CD4-positive, CD25-positive, alpha-beta regulatory T cell (primary cell): ENCODE measurements around the gene AUTS2. TPM values are rescaled to one million over a fixed set of nuclear protein-coding genes. Genes with fewer than 3 reads are reported as not detected.

ENCODE experiments used
- ATAC-seq, 2 donors: fragments of 150-1000 bp; cut with Tn5 transposase; one replicate each; pipeline ENCODE4 v1.10.0; 2021; ENCODE audit warnings: low read depth in 2 of 2, moderate number of reproducible peaks in 2 of 2, moderate library complexity in 1 of 2
- DNase-seq, 3 donors: peaks; one replicate each; pipeline versions ENCODE4 v3.0.0 to v3.0.0-alpha.2; 2012 to 2022; ENCODE audit warnings: mixed read lengths in 1 of 3
- H3K27ac ChIP-seq: one replicate; pipeline ENCODE4 v1.7.0; 2013; ENCODE audit warnings: mild to moderate bottlenecking, low read length; ENCODE audit not compliant: insufficient read depth, poor library complexity, severe bottlenecking
- H3K27me3 ChIP-seq: one replicate; pipeline ENCODE4 v1.7.0; 2013; ENCODE audit warnings: low read length; ENCODE audit not compliant: control insufficient read depth, insufficient read depth
- H3K36me3 ChIP-seq: one replicate; pipeline ENCODE4 v1.7.0; 2013; ENCODE audit warnings: mild to moderate bottlenecking, low read length, moderate library complexity; ENCODE audit not compliant: control insufficient read depth, insufficient read depth
- H3K4me1 ChIP-seq: 2 replicates; pipeline ENCODE4 v1.7.0; 2013; ENCODE audit warnings: mild to moderate bottlenecking, low read length; ENCODE audit not compliant: insufficient read depth, control insufficient read depth, poor library complexity, severe bottlenecking
- H3K4me3 ChIP-seq: one replicate; pipeline ENCODE4 v1.7.0; 2013; ENCODE audit warnings: low read depth, mild to moderate bottlenecking, low read length, moderate library complexity
- H3K9me3 ChIP-seq, 2 experiments: 1 replicate in 1 of 2; 2 replicates in 1 of 2; pipeline ENCODE4 v1.7.0; 2013; ENCODE audit warnings: low read length in 2 of 2, mild to moderate bottlenecking in 1 of 2, moderate library complexity in 1 of 2; ENCODE audit not compliant: control insufficient read depth in 2 of 2
- H3K27ac Mint-ChIP-seq, 3 donors: one replicate each; pipeline ENCODE4 v1.8.0; 2020 to 2022; ENCODE audit warnings: mild to moderate bottlenecking in 3 of 3, mixed read lengths in 3 of 3, moderate library complexity in 2 of 3
- H3K27me3 Mint-ChIP-seq: one replicate; pipeline ENCODE4 v1.8.0; 2022; ENCODE audit warnings: mild to moderate bottlenecking, mixed read lengths
- H3K36me3 Mint-ChIP-seq: one replicate; pipeline ENCODE4 v1.8.0; 2020; ENCODE audit warnings: mixed read lengths
- H3K4me1 Mint-ChIP-seq, 4 donors: one replicate each; pipeline ENCODE4 v1.8.0; 2020 to 2022; ENCODE audit warnings: mixed read lengths in 4 of 4, mild to moderate bottlenecking in 1 of 4
- H3K4me3 Mint-ChIP-seq, 4 donors: one replicate each; pipeline ENCODE4 v1.8.0; 2020 to 2022; ENCODE audit warnings: mild to moderate bottlenecking in 4 of 4, mixed read lengths in 4 of 4, moderate library complexity in 3 of 4
- H3K9me3 Mint-ChIP-seq, 7 donors: one replicate each; pipeline ENCODE4 v1.8.0; 2020 to 2022; ENCODE audit warnings: mixed read lengths in 7 of 7, mild to moderate bottlenecking in 3 of 7, moderate library complexity in 2 of 7
- polyA plus RNA-seq, 4 donors: library from polyadenylated mRNA; unstranded; fragments of 300-500 nt; fragmentation: Illumina TruSeq; gene quantifications; one replicate each; pipeline ENCODE4 v1.2.3, GENCODE V29; 2021
- total RNA-seq: library from RNA; stranded (reverse); gene quantifications from one replicate; pipeline ENCODE4 v1.2.3, GENCODE V29; 2022

The AUTS2 gene
- total and polyA plus RNA-seq, 5 donors from 2014 or later: 0.47 to 32.4 (median 0.74) TPM

GRCh38 chr7:70494225-70495032, 896.2 kb downstream of the AUTS2 start:
- H3K4me3 ChIP-seq: no peak overlapping the region
- Mint-ChIP-seq H3K4me1 (no peaks in the 10 kb centered on the region), H3K4me3 (no peak overlapping the region), H3K36me3 (no peaks in the 10 kb centered on the region), H3K27ac (no peak overlapping the region), H3K27me3 (no peaks in the 10 kb centered on the region), H3K9me3 (peaks cover 0 to 8% (median 0%) of the 10 kb centered on the region in 7 donors)
- ATAC-seq (no peak), DNase-seq (no peak)
- no peaks in the 10 kb centered on the region for H3K9me3 ChIP-seq
- H3K4me1 ChIP-seq: no peaks in the 10 kb centered on the region
- no peaks in the 10 kb centered on the region for H3K27me3 ChIP-seq
- no peak overlapping the region for H3K27ac ChIP-seq
- H3K36me3 ChIP-seq: no peaks in the 10 kb centered on the region

GRCh38 chr7:70495033-70495376, 896.7 kb downstream of the AUTS2 start:
- no peaks in the 10 kb centered on the region for H3K27me3 Mint-ChIP-seq
- Histone ChIP-seq H3K27ac (no peak overlapping the region), H3K4me1 (no peaks in the 10 kb centered on the region), H3K36me3 (no peaks in the 10 kb centered on the region), H3K27me3 (no peaks in the 10 kb centered on the region), H3K4me3 (no peak overlapping the region), H3K9me3 (no peaks in the 10 kb centered on the region)
- no peaks in the 10 kb centered on the region for H3K36me3 Mint-ChIP-seq
- H3K4me1 Mint-ChIP-seq: no peaks in the 10 kb centered on the region
- H3K9me3 Mint-ChIP-seq: peaks cover 0 to 8% (median 0%) of the 10 kb centered on the region in 7 donors
- H3K4me3 Mint-ChIP-seq: no peak overlapping the region
- no peak for DNase-seq
- no peak for ATAC-seq
- H3K27ac Mint-ChIP-seq: no peak overlapping the region

DNA sequence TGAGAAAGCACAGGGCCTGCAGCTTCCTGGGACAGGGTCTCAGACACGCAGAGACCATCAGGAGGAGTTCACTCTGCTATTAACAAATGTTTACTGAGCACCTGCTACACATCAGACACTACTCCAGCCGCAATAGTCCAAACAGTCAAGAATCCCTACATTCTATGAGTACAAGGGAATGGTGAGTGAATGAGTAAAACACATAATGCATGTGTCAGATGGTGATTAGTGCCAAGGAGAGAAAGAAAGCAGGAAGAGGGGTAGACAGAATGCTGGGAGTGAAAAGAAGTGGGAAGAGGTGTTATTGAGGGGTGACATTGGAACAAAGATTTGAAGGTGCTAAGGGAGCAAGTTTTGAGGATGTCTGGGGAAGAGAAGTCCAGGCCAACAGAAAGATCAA, 899.5 kb downstream of the AUTS2 start:
- H3K9me3 ChIP-seq: no peaks in the 10 kb centered on the region
- H3K27me3 ChIP-seq: no peaks in the 10 kb centered on the region
- no peaks in the 10 kb centered on the region for H3K4me1 ChIP-seq
- ATAC-seq (no peak), DNase-seq (no peak)
- H3K36me3 Mint-ChIP-seq: no peaks in the 10 kb centered on the region
- H3K4me3 ChIP-seq: no peak overlapping the region
- H3K4me3 Mint-ChIP-seq: no peak overlapping the region
- H3K27ac ChIP-seq: no peak overlapping the region
- H3K36me3 ChIP-seq: no peaks in the 10 kb centered on the region
- peaks cover 0 to 4% (median 0%) of the 10 kb centered on the region in 7 donors for H3K9me3 Mint-ChIP-seq
- H3K27me3 Mint-ChIP-seq: no peaks in the 10 kb centered on the region
- H3K27ac Mint-ChIP-seq: no peak overlapping the region
- no peaks in the 10 kb centered on the region for H3K4me1 Mint-ChIP-seq

- no peaks in the 10 kb centered on the region for H3K36me3 Mint-ChIP-seq
- H3K4me3 Mint-ChIP-seq: no peak overlapping the region
- H3K9me3 ChIP-seq: no peaks in the 10 kb centered on the region
- H3K9me3 Mint-ChIP-seq: peaks cover 0 to 4% (median 0%) of the 10 kb centered on the region in 7 donors
- no peaks in the 10 kb centered on the region for H3K4me1 Mint-ChIP-seq
- H3K27ac ChIP-seq: no peak overlapping the region
- no peaks in the 10 kb centered on the region for H3K27me3 ChIP-seq
- no peak for ATAC-seq
- DNase-seq: no peak
- no peak overlapping the region for H3K27ac Mint-ChIP-seq
- no peaks in the 10 kb centered on the region for H3K4me1 ChIP-seq
- no peaks in the 10 kb centered on the region for H3K27me3 Mint-ChIP-seq
- no peaks in the 10 kb centered on the region for H3K36me3 ChIP-seq
- H3K4me3 ChIP-seq: no peak overlapping the region
Measured at GRCh38 chr7:70498232-70498992, 900.1 kb downstream of the AUTS2 start.

DNA sequence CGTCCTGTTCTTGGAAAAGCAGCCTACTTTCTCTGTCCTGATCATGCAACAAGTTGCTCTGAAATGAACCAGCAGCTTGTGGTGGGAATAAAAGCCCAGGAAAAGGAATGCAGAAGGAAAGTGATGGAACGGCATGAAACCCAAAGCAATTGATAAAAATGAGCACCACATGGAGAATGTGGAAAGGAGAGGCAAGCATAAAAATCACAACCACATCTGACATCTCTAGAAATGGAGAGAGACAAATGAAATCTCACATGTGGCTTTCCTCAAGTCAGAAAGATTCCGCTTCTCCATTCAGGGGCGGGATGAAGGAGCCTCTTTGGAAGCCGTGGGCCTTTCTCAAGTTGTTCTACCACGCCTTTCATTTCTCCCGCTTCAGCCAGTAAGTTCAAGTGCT, 902.0 kb downstream of the AUTS2 start:
- Mint-ChIP-seq H3K36me3 (no peaks in the 10 kb centered on the region), H3K27ac (no peak overlapping the region), H3K27me3 (no peaks in the 10 kb centered on the region), H3K4me3 (no peak overlapping the region), H3K4me1 (no peaks in the 10 kb centered on the region), H3K9me3 (peaks cover 0 to 4% (median 0%) of the 10 kb centered on the region in 7 donors)
- no peak for ATAC-seq
- Histone ChIP-seq H3K27me3 (no peaks in the 10 kb centered on the region), H3K27ac (no peak overlapping the region), H3K4me1 (no peaks in the 10 kb centered on the region), H3K36me3 (no peaks in the 10 kb centered on the region), H3K4me3 (no peak overlapping the region), H3K9me3 (no peaks in the 10 kb centered on the region)
- DNase-seq: no peak

GRCh38 chr7:70502117-70502863, 904.0 kb downstream of the AUTS2 start:
- Histone ChIP-seq H3K4me3 (no peak overlapping the region), H3K27ac (no peak overlapping the region), H3K27me3 (no peaks in the 10 kb centered on the region), H3K36me3 (no peaks in the 10 kb centered on the region), H3K9me3 (no peaks in the 10 kb centered on the region), H3K4me1 (no peaks in the 10 kb centered on the region)
- ATAC-seq: no peak
- peaks cover 0 to 6% (median 0%) of the 10 kb centered on the region in 7 donors for H3K9me3 Mint-ChIP-seq
- H3K27ac Mint-ChIP-seq: no peak overlapping the region
- DNase-seq: no peak
- H3K4me1 Mint-ChIP-seq: no peaks in the 10 kb centered on the region
- H3K4me3 Mint-ChIP-seq: no peak overlapping the region
- H3K27me3 Mint-ChIP-seq: no peaks in the 10 kb centered on the region
- H3K36me3 Mint-ChIP-seq: no peaks in the 10 kb centered on the region

DNA sequence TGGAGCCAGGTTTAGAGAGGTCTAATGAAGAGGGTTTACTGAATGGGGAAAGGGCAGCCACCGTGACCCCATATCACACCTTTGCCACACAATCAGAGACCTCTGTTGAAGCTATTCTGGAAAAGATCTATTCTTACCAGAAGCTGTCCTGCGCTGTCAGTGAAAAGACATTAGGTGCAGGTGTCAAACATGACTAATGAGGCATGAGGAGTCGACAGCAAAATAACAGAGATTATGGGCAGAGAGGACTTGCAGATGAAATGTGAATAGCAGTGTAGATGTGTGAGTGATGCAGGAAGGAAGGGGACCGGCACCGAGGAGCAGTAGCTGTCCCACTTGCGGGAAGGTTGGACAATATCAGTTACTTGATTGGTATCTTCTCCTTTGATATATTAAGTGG, 906.0 kb downstream of the AUTS2 start:
- Histone ChIP-seq H3K4me3 (no peak overlapping the region), H3K9me3 (no peaks in the 10 kb centered on the region), H3K27me3 (no peaks in the 10 kb centered on the region), H3K36me3 (no peaks in the 10 kb centered on the region), H3K27ac (no peak overlapping the region), H3K4me1 (no peaks in the 10 kb centered on the region)
- Mint-ChIP-seq H3K27ac (no peak overlapping the region), H3K4me1 (no peaks in the 10 kb centered on the region), H3K27me3 (no peaks in the 10 kb centered on the region), H3K36me3 (no peaks in the 10 kb centered on the region), H3K4me3 (no peak overlapping the region), H3K9me3 (peaks cover 0 to 6% (median 1%) of the 10 kb centered on the region in 7 donors)
- no peak for DNase-seq
- ATAC-seq: no peak
